ENCODE measurements around the gene FBXW8.

- TF ChIP-seq CTCF (IDR thresholded peaks at IDR 0.05) (no peak), EZH2 (IDR thresholded peaks at IDR 0.05; ENCODE audit: borderline replicate concordance, insufficient read depth, low read depth, low read length, poor library complexity, severe bottlenecking) (no peak)
Measured at GRCh38 chr12:117053597-117054201, 142.9 kb downstream of the FBXW8 start.
